ENCODE measurements around the gene MAGOHB.

DNA sequence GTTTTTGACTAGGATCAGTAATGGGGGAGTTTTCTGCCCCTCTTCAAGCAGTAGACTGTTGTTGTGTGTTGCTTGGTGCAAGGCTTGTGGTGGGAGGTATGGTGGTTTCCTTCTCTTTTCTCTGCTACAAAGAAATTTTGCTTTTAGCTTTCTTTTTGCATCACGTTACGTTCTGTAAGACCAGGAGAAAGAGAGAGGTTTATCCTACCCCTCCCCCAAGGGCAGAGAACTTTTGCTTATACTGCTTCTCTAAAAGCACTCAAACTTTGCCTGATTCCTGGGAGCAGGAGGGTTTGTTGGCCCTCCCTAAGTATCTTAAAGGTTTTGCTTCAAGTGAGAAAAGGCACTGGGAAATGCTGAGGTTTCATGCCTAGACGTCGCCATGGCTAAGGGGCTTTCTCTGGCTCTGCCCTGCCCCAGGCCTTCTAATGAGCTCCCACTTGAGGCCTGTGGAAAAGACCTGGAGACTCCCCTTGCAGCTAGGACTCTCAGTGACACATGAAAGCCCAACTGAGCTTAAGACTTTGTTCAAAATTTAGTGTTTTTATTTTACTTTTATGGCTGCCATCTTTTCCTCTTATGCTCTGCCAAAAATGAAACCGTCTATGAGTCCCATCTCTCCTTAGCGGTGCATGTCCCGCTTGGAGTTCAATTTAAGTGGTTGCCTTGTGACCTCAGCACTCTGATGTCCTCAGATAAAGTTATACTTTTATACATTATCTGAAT lies 58.5 kb downstream of the MAGOHB start:
- no peak for TF ChIP-seq EZH2phosphoT487 (conservative IDR thresholded peaks at IDR 0.05; ENCODE audit: low read length)
- TF ChIP-seq CTCF (IDR thresholded peaks at IDR 0.05; ENCODE audit: insufficient read depth, low read length, poor library complexity, severe bottlenecking) = no peak

All from SU-DHL-6 (cell line).